CD4-positive, alpha-beta T cell treated with Interleukin-4 for 4 hours (primary cell): ENCODE data around the gene INPP5J.

Source experiments
- DNase-seq: peaks from one replicate; pipeline ENCODE4 v3.0.0-alpha.2; 2020

INPP5J gene

DNA sequence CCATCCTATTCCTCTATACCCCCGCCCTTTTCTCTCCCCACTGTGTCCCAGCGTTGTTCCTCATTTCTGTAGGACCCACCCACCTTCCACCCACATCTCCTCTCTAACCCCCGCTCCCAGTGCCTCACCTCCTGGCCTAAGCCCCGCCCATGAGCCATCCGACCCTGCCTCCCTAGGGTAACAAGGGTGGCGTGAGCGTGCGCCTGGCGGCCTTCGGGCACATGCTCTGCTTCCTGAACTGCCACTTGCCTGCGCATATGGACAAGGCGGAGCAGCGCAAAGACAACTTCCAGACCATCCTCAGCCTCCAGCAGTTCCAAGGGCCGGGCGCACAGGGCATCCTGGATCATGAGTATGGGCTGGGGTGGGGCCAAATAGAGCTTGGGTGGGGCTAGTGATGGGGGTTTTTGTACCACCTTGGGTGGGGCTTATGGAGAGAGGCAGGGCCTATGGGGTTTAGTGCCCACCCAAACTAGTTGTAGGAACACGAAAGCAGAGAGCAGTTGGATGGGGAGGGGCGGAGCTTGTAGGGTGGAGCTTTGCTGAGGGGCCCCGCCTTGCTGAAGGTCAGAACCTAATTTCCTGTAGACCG is 4.5 kb downstream of the INPP5J start:
- DNase-seq = no peak

- no peak for DNase-seq
Measured at GRCh38 chr22:31128156-31128555, 5.4 kb downstream of the INPP5J start.

- DNase-seq = no peak
Measured at GRCh38 chr22:31130873-31131272, 8.1 kb downstream of the INPP5J start.

GRCh38 chr22:31133911-31134310 is 11.1 kb downstream of the INPP5J start:
- no peak for DNase-seq

- no peak for DNase-seq
Measured at GRCh38 chr22:31134688-31135087, 11.9 kb downstream of the INPP5J start.

- no peak for DNase-seq
Measured at GRCh38 chr22:31135706-31136105, 12.9 kb downstream of the INPP5J start.

DNA sequence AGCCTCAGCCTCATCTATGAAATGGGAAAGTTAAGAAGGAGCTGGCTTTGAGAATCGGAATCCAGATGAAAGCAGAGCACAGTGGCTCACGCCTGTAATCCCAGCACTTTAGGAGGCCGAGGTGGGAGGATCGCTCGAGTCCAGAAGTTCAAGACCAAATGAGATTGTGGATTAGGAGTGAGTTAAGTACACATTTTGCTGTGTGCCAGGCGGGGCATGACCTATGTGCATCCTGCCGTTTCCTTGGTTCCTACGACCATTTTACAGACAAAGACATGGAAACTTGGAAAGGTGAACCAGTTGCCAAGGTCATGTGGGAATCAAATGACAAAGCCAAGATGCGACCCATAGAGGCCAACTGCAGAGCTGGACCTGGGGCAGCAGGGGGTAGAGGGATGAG is 13.4 kb downstream of the INPP5J start:
- no peak for DNase-seq

DNA sequence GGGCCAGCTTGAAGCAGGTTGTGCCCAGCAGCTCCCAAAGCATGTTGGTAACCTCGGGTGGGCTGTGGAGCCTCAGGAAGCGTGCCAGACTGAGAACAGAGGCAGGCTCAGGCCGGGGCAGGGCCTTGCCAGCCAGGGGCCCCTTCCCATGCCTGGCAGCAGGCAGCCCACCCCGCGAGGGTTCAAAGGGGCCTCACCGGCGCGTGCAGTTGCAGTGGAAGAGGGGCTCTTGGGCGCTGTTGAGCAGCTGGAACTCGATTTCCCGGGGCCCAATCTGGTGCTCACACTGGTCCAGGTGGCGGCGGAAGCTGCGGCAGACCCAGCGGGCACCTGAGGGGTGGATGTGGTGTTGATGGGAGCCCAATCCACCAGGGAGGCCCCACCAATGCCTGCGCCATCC is 13.9 kb downstream of the INPP5J start:
- DNase-seq = no peak

- no peak for DNase-seq
Measured at GRCh38 chr22:31137721-31138120, 15.0 kb downstream of the INPP5J start.

DNA sequence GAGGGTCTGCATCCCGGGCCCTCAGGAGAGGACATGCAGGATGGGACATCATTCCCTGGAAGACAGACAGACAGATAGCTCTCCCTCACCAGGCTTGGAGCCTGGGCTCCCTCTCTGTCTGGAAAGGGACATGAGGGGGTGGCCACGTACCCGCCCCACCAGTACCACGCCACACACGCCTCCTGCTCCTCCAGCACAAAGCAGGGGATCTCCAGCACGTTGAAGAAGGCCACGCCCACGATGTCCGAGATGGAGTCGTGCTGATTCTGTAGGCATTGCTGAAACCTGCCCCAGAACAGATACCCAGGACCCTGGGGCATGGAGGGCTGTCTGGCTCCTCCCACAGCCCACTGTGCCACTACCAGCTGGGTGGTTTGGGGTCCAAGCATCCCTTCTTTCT is 15.4 kb downstream of the INPP5J start:
- no peak for DNase-seq

DNA sequence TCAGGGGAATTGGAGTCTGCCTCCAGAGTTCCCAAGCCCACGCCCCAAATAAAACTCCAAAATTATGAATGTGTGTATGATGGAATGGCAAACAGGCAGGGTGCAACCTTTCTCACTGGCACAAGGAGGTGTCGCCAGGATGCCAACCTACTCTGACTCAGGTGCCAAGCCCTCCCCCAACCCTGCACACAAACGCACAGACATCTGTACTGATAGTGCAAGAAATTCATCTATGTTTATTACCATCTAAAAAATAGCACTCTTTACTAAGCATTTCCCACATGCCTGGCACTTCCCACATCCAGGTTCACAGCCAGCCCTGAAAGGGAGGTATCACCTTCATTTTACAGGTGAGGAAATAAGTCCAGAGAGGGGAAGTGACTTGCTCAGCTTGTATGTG is 16.3 kb downstream of the INPP5J start:
- DNase-seq = no peak

DNA sequence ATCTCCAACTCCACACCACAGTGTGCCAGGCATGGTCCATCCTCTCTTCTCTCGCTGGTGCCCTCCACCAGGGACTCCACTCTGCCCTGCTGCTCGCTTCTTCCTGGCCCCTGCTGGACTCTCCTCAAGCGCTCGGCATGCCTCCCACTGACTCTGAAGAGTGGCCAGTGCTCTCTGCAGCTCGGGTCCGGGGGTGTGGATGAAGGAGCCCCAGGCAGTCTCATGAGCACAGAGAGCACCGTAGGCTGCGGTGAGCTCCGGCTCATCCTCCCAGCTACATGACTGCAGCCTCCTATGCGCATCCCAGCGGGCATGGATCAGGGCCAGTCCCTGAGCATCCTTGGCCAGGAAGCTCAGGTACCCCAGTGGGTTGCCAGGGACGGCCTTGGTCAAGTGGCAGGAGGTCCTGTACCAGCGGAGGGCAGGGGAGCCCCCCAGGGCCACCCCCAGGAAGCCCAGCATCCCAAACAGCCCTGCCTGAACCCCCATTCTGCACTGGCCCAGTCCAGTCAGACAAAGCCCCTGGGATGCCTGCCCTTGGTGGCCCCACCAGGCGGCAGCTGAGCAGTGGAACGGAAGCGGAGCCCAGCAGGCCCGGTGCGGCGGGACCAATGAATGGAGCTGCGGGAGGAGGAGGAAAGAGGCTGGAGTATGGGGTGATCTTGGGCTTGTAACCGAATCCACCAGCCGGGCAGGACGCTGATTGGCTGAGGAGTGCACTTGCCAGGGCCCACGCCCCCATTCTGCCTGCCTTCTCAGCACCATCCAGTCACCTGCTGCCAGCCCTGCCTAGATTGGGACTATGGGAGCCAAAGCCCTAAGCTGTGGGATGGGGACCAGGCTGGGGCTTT is 17.3 kb downstream of the INPP5J start, which contains the start of gene PLA2G3:
Gene PLA2G3 (minus strand): TSS at position 643 of the 851 bp plus-strand sequence. CDS start 154 bp downstream, at position 489.
- DNase-seq = no peak

DNA sequence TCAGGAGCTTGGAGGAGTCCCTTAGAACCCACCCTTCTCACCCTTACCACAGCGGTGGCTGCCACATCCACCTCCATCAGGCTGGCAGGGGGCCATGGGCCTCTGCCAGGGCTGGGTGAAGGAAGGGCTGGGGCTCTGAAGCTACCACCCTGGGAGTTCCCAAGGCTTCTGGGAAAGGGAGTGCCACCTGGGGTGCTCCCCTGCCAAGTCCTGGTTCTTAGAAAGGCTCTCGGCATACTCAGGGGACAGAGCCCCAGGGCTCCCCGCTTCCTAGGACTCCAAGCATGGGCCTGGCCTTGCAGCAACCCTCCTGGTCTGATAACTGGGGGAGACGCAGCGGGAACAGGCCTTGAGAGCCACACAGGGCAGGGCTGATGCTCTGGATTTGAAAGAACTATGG is 18.0 kb downstream of the INPP5J start:
- no peak for DNase-seq

DNA sequence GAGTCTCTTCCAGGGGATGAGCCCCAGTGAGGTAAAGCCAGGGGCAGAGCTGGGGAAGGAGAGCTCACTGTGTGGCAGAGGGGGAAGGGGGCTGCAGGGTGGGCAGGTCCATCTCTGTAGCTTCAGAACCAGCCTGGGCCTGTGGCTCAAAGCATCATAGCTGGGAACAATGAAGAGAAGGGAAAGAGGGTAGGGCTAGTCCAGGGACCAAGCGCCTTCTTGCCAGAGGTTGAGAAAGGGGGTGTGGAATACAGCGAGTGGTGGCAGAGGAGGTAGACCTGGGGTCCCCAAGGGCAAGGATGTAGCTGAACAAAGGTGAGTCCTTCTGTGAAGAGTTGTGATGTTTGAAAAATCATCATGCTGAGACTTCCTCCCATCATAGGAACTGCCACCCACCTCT is 18.8 kb downstream of the INPP5J start:
- DNase-seq = no peak

DNA sequence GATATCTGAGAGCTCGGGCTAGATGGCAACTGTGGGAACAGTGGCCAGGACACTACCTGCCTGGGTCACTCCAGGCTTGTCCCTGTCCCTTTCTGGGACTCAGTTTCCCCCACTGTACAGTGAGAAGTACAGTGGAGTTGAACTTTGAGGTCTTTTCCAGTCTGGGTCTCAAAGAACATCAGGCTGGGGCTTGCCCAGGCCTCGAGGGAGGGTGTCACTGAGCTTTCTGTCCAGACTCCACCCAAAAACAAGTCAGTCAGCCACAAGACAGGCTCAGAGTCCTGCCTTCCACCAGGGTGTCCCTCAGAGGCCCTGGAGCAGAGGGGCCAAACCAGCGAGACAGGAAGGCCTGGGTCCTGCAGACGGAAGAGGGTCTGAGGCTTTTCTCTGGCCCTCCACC is 19.5 kb downstream of the INPP5J start:
- DNase-seq = no peak

DNA sequence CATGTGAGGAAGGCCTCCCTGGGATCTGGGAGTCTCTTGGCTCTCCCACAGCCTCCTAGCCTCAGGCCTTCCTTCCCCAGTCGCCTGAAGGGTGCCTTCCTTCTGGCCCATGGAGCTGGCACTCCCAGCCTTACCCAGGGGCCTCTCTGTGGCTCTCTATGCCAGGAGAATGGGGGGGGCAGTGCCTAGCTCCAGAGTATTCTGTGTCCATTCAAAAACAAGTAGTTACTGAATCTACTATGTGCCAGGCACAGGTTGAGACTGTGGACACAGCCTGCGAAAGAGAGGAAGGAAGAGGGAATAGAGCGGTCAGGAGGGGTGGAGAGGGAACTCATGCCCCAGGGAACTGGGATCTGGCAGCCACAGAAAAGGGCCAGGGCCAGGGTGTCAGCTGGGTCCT is 20.3 kb downstream of the INPP5J start:
- no peak for DNase-seq

DNA sequence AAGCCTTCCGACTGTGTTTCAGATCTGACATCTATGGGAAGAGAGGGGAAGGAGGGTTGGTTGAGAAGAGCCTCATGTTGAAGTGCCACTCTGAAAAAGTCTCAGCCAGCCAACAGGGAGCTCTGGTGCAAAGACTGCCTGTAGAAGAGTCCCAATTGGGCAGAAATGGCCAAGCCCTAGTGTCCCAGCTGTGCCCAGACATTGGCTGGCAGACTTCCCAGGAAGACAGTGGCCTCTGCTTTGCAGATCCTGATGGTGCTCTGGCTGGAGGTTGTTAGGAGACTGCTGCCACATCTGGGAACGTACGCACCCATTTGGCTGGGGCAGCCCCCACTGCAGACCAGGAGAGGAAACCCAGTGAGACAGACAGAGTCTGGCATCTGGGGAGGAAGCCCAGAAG is 20.8 kb downstream of the INPP5J start:
- no peak for DNase-seq

- no peak for DNase-seq
Measured at GRCh38 chr22:31144223-31144622, 21.5 kb downstream of the INPP5J start.

DNA sequence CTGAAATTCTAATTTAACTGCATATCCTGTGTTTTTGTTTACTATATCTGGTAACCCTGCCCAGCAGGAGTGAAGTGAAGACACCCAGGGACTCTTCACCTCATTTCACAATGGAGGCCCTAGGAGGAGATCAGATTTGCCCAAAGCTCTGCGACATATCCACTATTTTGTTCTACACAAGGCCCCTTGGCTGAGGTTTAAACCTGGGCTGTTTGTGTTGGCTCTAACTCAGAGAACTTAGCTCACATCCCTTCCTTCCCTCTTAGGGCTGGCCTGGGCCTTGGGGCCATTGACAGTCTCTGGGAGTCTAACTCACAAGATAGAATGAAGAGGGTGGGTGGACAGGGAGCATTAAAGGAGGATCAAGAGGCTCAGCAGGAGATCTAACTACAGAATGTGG is 25.7 kb downstream of the INPP5J start:
- no peak for DNase-seq

DNA sequence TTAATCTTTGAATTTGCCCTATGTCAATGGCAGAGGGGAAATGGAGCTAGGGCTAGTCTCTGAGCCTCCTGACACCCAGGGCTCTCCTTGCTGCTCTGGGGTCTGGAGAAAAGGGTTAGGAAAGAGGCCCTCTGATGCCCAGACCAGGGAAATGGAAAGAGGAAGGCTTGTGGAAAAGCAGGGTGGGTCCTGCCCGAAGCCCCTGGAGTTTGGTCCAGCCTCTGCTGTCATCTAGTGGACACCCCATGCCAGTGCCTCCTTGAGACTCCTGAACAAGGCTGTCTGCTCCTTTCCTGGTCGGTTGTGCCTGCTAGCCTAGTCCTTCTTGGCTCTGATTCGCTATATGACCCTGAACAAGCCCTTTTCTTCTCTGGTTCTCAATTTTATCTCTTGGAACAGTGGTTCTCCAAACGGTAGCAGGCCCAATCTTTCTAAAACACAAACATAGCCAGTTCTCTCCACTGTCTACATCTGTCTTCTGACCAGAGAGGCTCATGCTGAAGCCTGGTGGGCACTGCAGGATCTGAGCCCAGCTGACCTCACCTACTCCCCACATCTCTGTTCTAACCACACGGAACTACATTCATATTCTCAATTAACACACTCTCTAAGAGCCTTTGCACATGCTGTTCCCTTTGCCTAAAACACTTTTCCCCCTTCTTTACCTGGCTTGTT is 26.3 kb downstream of the INPP5J start:
- DNase-seq = no peak

GRCh38 chr22:31150615-31151014 is 27.8 kb downstream of the INPP5J start:
- no peak for DNase-seq

- no peak for DNase-seq
Measured at GRCh38 chr22:31151872-31152271, 29.1 kb downstream of the INPP5J start.

GRCh38 chr22:31153357-31153756 is 30.6 kb downstream of the INPP5J start:
- DNase-seq = no peak

GRCh38 chr22:31154975-31155374 is 32.2 kb downstream of the INPP5J start:
- no peak for DNase-seq
